ENCODE data around the gene EPB41L4B.

Gene EPB41L4B

GRCh38 chr9:109168170-109168569, 152.7 kb downstream of the EPB41L4B start:
- TF ChIP-seq CTCF (IDR thresholded peaks at IDR 0.05; ENCODE audit: low read depth, low read length): no peak
- no peak for DNase-seq (ENCODE audit: low read depth in 2 of 2)
- no peak overlapping the region for H3K4me3 ChIP-seq (replicated peaks in 1 of 2; ENCODE audit: low read depth in 2 of 2, low read length in 2 of 2)

GRCh38 chr9:109167716-109168115, 153.1 kb downstream of the EPB41L4B start:
- H3K4me3 ChIP-seq (replicated peaks in 1 of 2; ENCODE audit: low read depth in 2 of 2, low read length in 2 of 2): no peak overlapping the region
- no peak for TF ChIP-seq CTCF (IDR thresholded peaks at IDR 0.05; ENCODE audit: low read depth, low read length)
- no peak for DNase-seq (ENCODE audit: low read depth in 2 of 2)

- H3K4me3 ChIP-seq (replicated peaks in 1 of 2; ENCODE audit: low read depth in 2 of 2, low read length in 2 of 2): peak within 1 kb of the TSS in 1 of 2 donors; percentile 8
- no peak for TF ChIP-seq CTCF (IDR thresholded peaks at IDR 0.05; ENCODE audit: low read depth, low read length)
- no peak for DNase-seq (ENCODE audit: low read depth in 2 of 2)
These were observed 153.9 kb downstream of the EPB41L4B start, which contains the start of gene FRRS1L for GRCh38 chr9:109166771-109167601. FRRS1L (minus strand) TSS chr9:109167249; CDS start chr9:109167138, 111 bp downstream.

GRCh38 chr9:109166171-109166770, 154.6 kb downstream of the EPB41L4B start:
- no peak for DNase-seq (ENCODE audit: low read depth in 2 of 2)
- no peak overlapping the region for H3K4me3 ChIP-seq (replicated peaks in 1 of 2; ENCODE audit: low read depth in 2 of 2, low read length in 2 of 2)
- TF ChIP-seq CTCF (IDR thresholded peaks at IDR 0.05; ENCODE audit: low read depth, low read length): no peak

- DNase-seq (ENCODE audit: low read depth in 2 of 2): no peak
- no peak overlapping the region for H3K4me3 ChIP-seq (replicated peaks in 1 of 2; ENCODE audit: low read depth in 2 of 2, low read length in 2 of 2)
- no peak for TF ChIP-seq CTCF (IDR thresholded peaks at IDR 0.05; ENCODE audit: low read depth, low read length)
These were observed 156.8 kb downstream of the EPB41L4B start for GRCh38 chr9:109164042-109164441.

GRCh38 chr9:109163194-109163593, 157.7 kb downstream of the EPB41L4B start:
- no peak overlapping the region for H3K4me3 ChIP-seq (replicated peaks in 1 of 2; ENCODE audit: low read depth in 2 of 2, low read length in 2 of 2)
- no peak for TF ChIP-seq CTCF (IDR thresholded peaks at IDR 0.05; ENCODE audit: low read depth, low read length)
- DNase-seq (ENCODE audit: low read depth in 2 of 2): no peak

All from cardiac fibroblast (primary cell).